OCI-LY7 (cell line): ENCODE data around the gene UMAD1. TPM values are rescaled to one million over a fixed set of nuclear protein-coding genes. Genes with fewer than 3 reads are reported as not detected.

Experiments used
- BruUV-seq: library from RNA; stranded (reverse); fragments of 400-500 nt; replicated peaks from 2 replicates; lab custom pipeline; 2021; lab: Mats Ljungman, UMichigan
- CTCF ChIA-PET: fragments of 300-600 bp; sonication (Branson Sonifier 250); formaldehyde crosslinking; loops from one replicate; lab custom pipeline; 2022; ENCODE audit warnings: antibody characterized with exemption; ENCODE audit not compliant: unreplicated experiment; lab: Charles Lee
- POLR2A ChIA-PET: fragments of 300-600 bp; sonication (Branson Sonifier 250); formaldehyde crosslinking; loops from one replicate; lab custom pipeline; 2022; ENCODE audit warnings: antibody characterized with exemption; lab: Charles Lee
- DNase-seq: peaks from one replicate; pipeline ENCODE4 v3.0.0-alpha.2; 2015; ENCODE audit warnings: low spot score
- H2AFZ ChIP-seq: fragments of 200-600 bp; sonication (generic), shearing (Covaris generic); 2 replicates; pipeline ENCODE4 v1.6.1; 2014; ENCODE audit warnings: mild to moderate bottlenecking, antibody characterized with exemption, low read length, moderate library complexity
- H3K27ac ChIP-seq: fragments of 200-600 bp; sonication (generic); 2 replicates; pipeline ENCODE4 v1.5.1; 2014; ENCODE audit warnings: mixed run types, low read depth, mild to moderate bottlenecking, moderate library complexity, low read length, inconsistent platforms; ENCODE audit not compliant: poor library complexity, severe bottlenecking
- H3K36me3 ChIP-seq: fragments of 200-600 bp; sonication (generic); 2 replicates; pipeline ENCODE4 v1.6.1; 2014; ENCODE audit warnings: mild to moderate bottlenecking, antibody characterized with exemption, low read length, moderate library complexity, mixed read lengths; ENCODE audit not compliant: insufficient read depth
- H3K4me1 ChIP-seq: fragments of 200-600 bp; sonication (generic); 2 replicates; pipeline ENCODE4 v1.5.1; 2014; ENCODE audit warnings: mild to moderate bottlenecking, low read length; ENCODE audit not compliant: insufficient read depth, poor library complexity, severe bottlenecking
- H3K4me2 ChIP-seq: fragments of 200-600 bp; sonication (generic); 2 replicates; pipeline ENCODE4 v1.6.1; 2014; ENCODE audit warnings: mild to moderate bottlenecking, low read length
- H3K4me3 ChIP-seq: fragments of 200-600 bp; sonication (generic); 2 replicates; pipeline ENCODE4 v1.5.1; 2014; ENCODE audit warnings: mild to moderate bottlenecking, low read depth, low read length; ENCODE audit not compliant: poor library complexity, severe bottlenecking
- H3K79me2 ChIP-seq: fragments of 200-600 bp; sonication (generic); 2 replicates; pipeline ENCODE4 v1.6.1; 2016; ENCODE audit warnings: low read depth, mild to moderate bottlenecking, low read length, moderate library complexity, mixed read lengths; ENCODE audit not compliant: insufficient read depth
- H3K9me2 ChIP-seq: fragments of 200-600 bp; sonication (generic); 2 replicates; pipeline ENCODE4 v1.6.1; 2016; ENCODE audit warnings: mild to moderate bottlenecking, low read length, mixed read lengths; ENCODE audit not compliant: insufficient read depth
- H3K9me3 ChIP-seq: fragments of 200-600 bp; sonication (generic); 2 replicates; pipeline ENCODE4 v1.6.1; 2014; ENCODE audit warnings: mild to moderate bottlenecking, mixed run types, low read length, mixed read lengths
- H4K20me1 ChIP-seq: fragments of 200-600 bp; sonication (generic); 2 replicates; pipeline ENCODE4 v1.6.1; 2014; ENCODE audit warnings: mild to moderate bottlenecking, antibody characterized with exemption, low read length, moderate library complexity, mixed read lengths; ENCODE audit not compliant: insufficient read depth
- CTCF ChIP-seq: fragments of 200-600 bp; sonication (generic); conservative IDR thresholded peaks from 2 replicates; pipeline ENCODE4 v1.5.1; 2014; ENCODE audit warnings: mild to moderate bottlenecking, antibody characterized with exemption, low read length, moderate library complexity, mixed read lengths
- EZH2phosphoT487 ChIP-seq: fragments of 200-600 bp; sonication (generic); IDR thresholded peaks from 2 replicates; pipeline ENCODE4 v1.6.1; 2018; ENCODE audit warnings: low read depth, borderline replicate concordance, mild to moderate bottlenecking, mixed run types, antibody characterized with exemption, low read length, moderate library complexity, mixed read lengths
- intact Hi-C: fragments of 100-400 bp; cut with micrococcal nuclease; formaldehyde crosslinking; loops from one replicate; pipeline ENCODE4 v1.10.0; 2022; ENCODE audit not compliant: unreplicated experiment
- total RNA-seq, 2 experiments: library from RNA; depleted of rRNA in 1 of 2; stranded (reverse); fragments of >200 nt in 1 of 2; shearing (Covaris generic) in 1 of 2; gene quantifications; 2 replicates each; pipeline ENCODE4 v1.2.3, GENCODE V29; 2014 to 2022

Gene UMAD1
- total RNA-seq, 2 experiments from 2014 or later = 8.7 to 15.2 TPM

DNA sequence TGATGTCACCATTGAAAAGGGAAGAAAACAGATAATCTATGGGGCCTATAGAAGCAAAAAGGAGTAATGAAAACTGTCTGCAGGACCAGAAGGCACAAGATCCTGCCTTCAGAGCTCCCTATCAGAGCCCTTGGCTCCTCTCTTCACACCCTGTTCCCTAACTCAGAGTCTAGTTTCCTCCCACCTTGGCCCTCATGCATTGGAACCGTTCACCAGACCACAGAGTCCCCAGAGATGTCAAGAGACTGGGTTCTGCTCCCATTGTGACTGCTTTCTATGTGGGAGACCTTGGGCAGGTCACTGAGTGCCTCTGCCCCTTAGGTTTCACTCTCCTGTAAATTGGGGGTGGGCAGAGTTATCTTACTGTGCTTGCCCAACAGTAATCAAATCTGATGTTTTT lies 158.0 kb downstream of the UMAD1 start:
- H3K4me3 ChIP-seq = no peak overlapping the region
- H3K4me2 ChIP-seq = no peak overlapping the region
- no peaks in the 10 kb centered on the region for H3K79me2 ChIP-seq
- no peak for TF ChIP-seq EZH2phosphoT487
- TF ChIP-seq CTCF = no peak
- intact Hi-C loops = no loop called here
- no TSS peak for BruUV-seq
- H3K36me3 ChIP-seq = 0 out of 2 replicates have a peak, but pooled peaks cover 8% of the 10 kb centered on the region
- H3K4me1 ChIP-seq = no peaks in the 10 kb centered on the region
- H2AFZ ChIP-seq = no peak overlapping the region
- POLR2A ChIA-PET = interaction anchor here (0.6 kb wide), 1 partner anchor 30 kb away, joined by 3 read pairs; no protein-coding TSS in a partner anchor
- H3K9me2 ChIP-seq = no peaks in the 10 kb centered on the region
- H3K9me3 ChIP-seq = no peaks in the 10 kb centered on the region
- no peak for DNase-seq
- no peaks in the 10 kb centered on the region for H4K20me1 ChIP-seq
- CTCF ChIA-PET = no interaction called here
- H3K27ac ChIP-seq = no peak overlapping the region

DNA sequence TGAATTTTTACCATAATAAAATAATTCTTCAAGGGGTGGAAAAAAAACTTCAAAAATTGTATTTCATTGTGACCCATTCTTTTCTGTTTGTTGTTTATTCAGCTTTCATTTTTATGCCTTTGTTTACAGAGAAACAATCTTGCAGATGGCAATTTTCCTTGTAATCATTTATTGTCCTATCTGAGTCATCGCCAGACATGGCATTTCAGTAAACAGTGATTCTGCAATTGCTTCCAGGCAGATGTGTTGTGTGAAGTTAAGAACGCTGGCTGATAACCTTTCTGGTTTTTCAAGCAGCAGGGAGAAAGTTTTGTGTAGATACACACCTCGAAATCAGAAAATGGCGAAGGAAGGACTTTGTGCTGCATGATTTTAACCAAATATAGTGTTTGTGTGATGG lies 158.6 kb downstream of the UMAD1 start:
- CTCF ChIA-PET = no interaction called here
- no peaks in the 10 kb centered on the region for H4K20me1 ChIP-seq
- no peak for DNase-seq
- no TSS peak for BruUV-seq
- H3K27ac ChIP-seq = no peak overlapping the region
- no peaks in the 10 kb centered on the region for H3K9me3 ChIP-seq
- H3K79me2 ChIP-seq = no peaks in the 10 kb centered on the region
- intact Hi-C loops = no loop called here
- TF ChIP-seq CTCF = no peak
- TF ChIP-seq EZH2phosphoT487 = no peak
- no peak overlapping the region for H3K4me2 ChIP-seq
- H3K36me3 ChIP-seq = 0 out of 2 replicates have a peak, but pooled peaks cover 8% of the 10 kb centered on the region
- no peaks in the 10 kb centered on the region for H3K4me1 ChIP-seq
- H2AFZ ChIP-seq = no peak overlapping the region
- H3K9me2 ChIP-seq = no peaks in the 10 kb centered on the region
- H3K4me3 ChIP-seq = no peak overlapping the region
- POLR2A ChIA-PET = no interaction called here

GRCh38 chr7:7802531-7802930 lies 162.0 kb downstream of the UMAD1 start:
- no peak overlapping the region for H3K27ac ChIP-seq
- no peak for TF ChIP-seq CTCF
- no peak for TF ChIP-seq EZH2phosphoT487
- H3K9me3 ChIP-seq = no peaks in the 10 kb centered on the region
- no peak overlapping the region for H3K4me2 ChIP-seq
- H2AFZ ChIP-seq = no peak overlapping the region
- no TSS peak for BruUV-seq
- peaks cover 6% of the 10 kb centered on the region for H3K4me1 ChIP-seq
- intact Hi-C loops = no loop called here
- no peaks in the 10 kb centered on the region for H4K20me1 ChIP-seq
- POLR2A ChIA-PET = no interaction called here
- no peaks in the 10 kb centered on the region for H3K36me3 ChIP-seq
- CTCF ChIA-PET = no interaction called here
- H3K9me2 ChIP-seq = no peaks in the 10 kb centered on the region
- no peaks in the 10 kb centered on the region for H3K79me2 ChIP-seq
- no peak overlapping the region for H3K4me3 ChIP-seq
- DNase-seq = no peak
